HEK293T (cell line): ENCODE results near the gene CBLL1.

ENCODE experiments used
- ARNT ChIP-seq: fragments of 450-650 bp; IDR thresholded peaks from 2 replicates; pipeline ENCODE4 v1.6.1; 2017; ENCODE audit warnings: mild to moderate bottlenecking
- BHLHE40 ChIP-seq: fragments of 450-650 bp; IDR thresholded peaks from 2 replicates; pipeline ENCODE4 v1.6.1; 2016; ENCODE audit warnings: mild to moderate bottlenecking, moderate library complexity, borderline replicate concordance
- FOXM1 ChIP-seq: fragments of 450-650 bp; IDR thresholded peaks from 2 replicates; pipeline ENCODE4 v1.6.1; 2017; ENCODE audit warnings: mild to moderate bottlenecking, borderline replicate concordance
- LEF1 ChIP-seq: fragments of 450-650 bp; IDR thresholded peaks from 2 replicates; pipeline ENCODE4 v1.6.1; 2017; ENCODE audit warnings: mild to moderate bottlenecking, borderline replicate concordance
- SP1 ChIP-seq: fragments of 450-650 bp; IDR thresholded peaks from 2 replicates; pipeline ENCODE4 v1.6.1; 2017
- TARDBP ChIP-seq: fragments of 450-650 bp; IDR thresholded peaks from 2 replicates; pipeline ENCODE4 v1.6.1; 2016
- TF ChIP-seq, protein P1 (sequence below): fragments of 450-650 bp; IDR thresholded peaks from 2 replicates; pipeline ENCODE4 v1.6.1; 2016

DNA sequence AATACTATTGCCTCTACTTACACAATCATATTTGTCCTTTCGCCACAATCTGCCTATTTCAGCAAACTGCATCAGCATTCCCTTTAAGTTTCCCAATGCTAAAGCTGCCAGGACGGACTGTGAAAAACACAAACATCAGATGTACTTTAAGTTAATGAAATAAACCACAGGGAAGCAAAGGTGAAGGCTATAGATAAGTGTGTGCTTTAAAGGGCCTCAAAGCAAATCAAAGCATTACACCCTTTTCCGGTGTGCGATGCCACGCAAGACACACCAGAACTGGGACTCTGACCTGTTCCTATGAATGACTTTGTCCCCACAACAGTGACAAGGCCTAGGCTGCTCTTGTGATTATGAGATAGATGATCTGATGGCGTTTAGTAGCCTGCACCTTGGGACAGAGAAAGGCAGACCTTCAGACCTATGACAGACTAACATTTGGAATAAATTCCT, 35.7 kb downstream of the CBLL1 start:
- TF ChIP-seq BHLHE40 (no peak), LEF1 (no peak), SP1 (no peak), FOXM1 (no peak), ARNT (no peak), TARDBP (no peak)
- TF ChIP-seq, protein P1, sequence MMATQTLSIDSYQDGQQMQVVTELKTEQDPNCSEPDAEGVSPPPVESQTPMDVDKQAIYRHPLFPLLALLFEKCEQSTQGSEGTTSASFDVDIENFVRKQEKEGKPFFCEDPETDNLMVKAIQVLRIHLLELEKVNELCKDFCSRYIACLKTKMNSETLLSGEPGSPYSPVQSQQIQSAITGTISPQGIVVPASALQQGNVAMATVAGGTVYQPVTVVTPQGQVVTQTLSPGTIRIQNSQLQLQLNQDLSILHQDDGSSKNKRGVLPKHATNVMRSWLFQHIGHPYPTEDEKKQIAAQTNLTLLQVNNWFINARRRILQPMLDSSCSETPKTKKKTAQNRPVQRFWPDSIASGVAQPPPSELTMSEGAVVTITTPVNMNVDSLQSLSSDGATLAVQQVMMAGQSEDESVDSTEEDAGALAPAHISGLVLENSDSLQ: no peak
